Measurements from ENCODE around the gene GPR141. TPM values are rescaled to one million over a fixed set of nuclear protein-coding genes. Genes with fewer than 3 reads are reported as not detected.

GPR141 gene
- total RNA-seq (2014; rRNA removed; shearing (Covaris generic); ENCODE audit: low replicate concordance) = not detected in 2 replicates

GRCh38 chr7:37683246-37684120 lies at the start of gene GPR141:
TSS of gene GPR141 (plus strand) at chr7:37683766. CDS start at chr7:37740394, 56,628 bp downstream.
- H3K4me2 ChIP-seq (ENCODE audit: low read depth, low read length, poor library complexity, severe bottlenecking) = peak within 1 kb of the TSS; percentile 44
- no peak within 1 kb of the TSS for H3K9ac ChIP-seq (ENCODE audit: low read length)
- peaks cover 18% of the 10 kb centered on the region for H3K4me1 ChIP-seq (ENCODE audit: low read length)
- H4K20me1 ChIP-seq (ENCODE audit: insufficient read depth, low read depth, low read length) = no peaks in the 10 kb centered on the region
- no peak within 1 kb of the TSS for H3K27ac ChIP-seq (ENCODE audit: low read length)
- H3K36me3 ChIP-seq (ENCODE audit: insufficient read depth, low read length) = no peaks in the 10 kb centered on the region
- no peak within 1 kb of the TSS for H2AFZ ChIP-seq (ENCODE audit: low read length)
- H3K79me2 ChIP-seq (ENCODE audit: low read length) = no peaks in the 10 kb centered on the region
- DNase-seq = peak; percentile 72
- H3K27me3 ChIP-seq (ENCODE audit: low read length) = no peaks in the 10 kb centered on the region
- H3K4me3 ChIP-seq (ENCODE audit: low read length) = no peak within 1 kb of the TSS
- no peaks in the 10 kb centered on the region for H3K9me2 ChIP-seq (replicated peaks; ENCODE audit: insufficient read depth, low read length)
- H3K9me3 ChIP-seq (ENCODE audit: low read length) = no peaks in the 10 kb centered on the region

- H4K20me1 ChIP-seq (ENCODE audit: insufficient read depth, low read depth, low read length) = no peaks in the 10 kb centered on the region
- H3K4me2 ChIP-seq (ENCODE audit: low read depth, low read length, poor library complexity, severe bottlenecking) = no peak overlapping the region
- no peaks in the 10 kb centered on the region for H3K79me2 ChIP-seq (ENCODE audit: low read length)
- H3K9me3 ChIP-seq (ENCODE audit: low read length) = no peaks in the 10 kb centered on the region; the same call in 1 of the 2 replicates
- no peaks in the 10 kb centered on the region for H3K4me1 ChIP-seq (ENCODE audit: low read length)
- no peak overlapping the region for H3K4me3 ChIP-seq (ENCODE audit: low read length)
- no peak overlapping the region for H3K27ac ChIP-seq (ENCODE audit: low read length)
- H2AFZ ChIP-seq (ENCODE audit: low read length) = no peak overlapping the region
- H3K9ac ChIP-seq (ENCODE audit: low read length) = no peak overlapping the region
- H3K27me3 ChIP-seq (ENCODE audit: low read length) = no peaks in the 10 kb centered on the region
- no peak for DNase-seq
- no peaks in the 10 kb centered on the region for H3K36me3 ChIP-seq (ENCODE audit: insufficient read depth, low read length)
- no peaks in the 10 kb centered on the region for H3K9me2 ChIP-seq (replicated peaks; ENCODE audit: insufficient read depth, low read length)
Measured at GRCh38 chr7:37635346-37635745, 48.2 kb upstream of the GPR141 start.

GRCh38 chr7:37642028-37642540 lies 41.5 kb upstream of the GPR141 start:
- H3K4me2 ChIP-seq (ENCODE audit: low read depth, low read length, poor library complexity, severe bottlenecking) = no peak overlapping the region
- no peaks in the 10 kb centered on the region for H3K9me2 ChIP-seq (replicated peaks; ENCODE audit: insufficient read depth, low read length)
- H3K27ac ChIP-seq (ENCODE audit: low read length) = no peak overlapping the region
- H3K27me3 ChIP-seq (ENCODE audit: low read length) = no peaks in the 10 kb centered on the region
- no peak overlapping the region for H3K9ac ChIP-seq (ENCODE audit: low read length)
- no peaks in the 10 kb centered on the region for H3K36me3 ChIP-seq (ENCODE audit: insufficient read depth, low read length)
- H3K4me1 ChIP-seq (ENCODE audit: low read length) = no peaks in the 10 kb centered on the region; the same call in 1 of the 2 replicates
- H2AFZ ChIP-seq (ENCODE audit: low read length) = no peak overlapping the region
- H4K20me1 ChIP-seq (ENCODE audit: insufficient read depth, low read depth, low read length) = no peaks in the 10 kb centered on the region
- DNase-seq = no peak
- no peaks in the 10 kb centered on the region for H3K79me2 ChIP-seq (ENCODE audit: low read length)
- H3K9me3 ChIP-seq (ENCODE audit: low read length) = no peaks in the 10 kb centered on the region
- H3K4me3 ChIP-seq (ENCODE audit: low read length) = no peak overlapping the region

GRCh38 chr7:37643876-37644275 lies 39.7 kb upstream of the GPR141 start:
- Histone ChIP-seq H3K27ac (ENCODE audit: low read length) (no peak overlapping the region), H3K36me3 (ENCODE audit: insufficient read depth, low read length) (no peaks in the 10 kb centered on the region), H3K9ac (ENCODE audit: low read length) (no peak overlapping the region), H3K4me2 (ENCODE audit: low read depth, low read length, poor library complexity, severe bottlenecking) (no peak overlapping the region), H3K9me2 (replicated peaks; ENCODE audit: insufficient read depth, low read length) (no peaks in the 10 kb centered on the region), H3K79me2 (ENCODE audit: low read length) (no peaks in the 10 kb centered on the region), H3K9me3 (ENCODE audit: low read length) (no peaks in the 10 kb centered on the region), H3K27me3 (ENCODE audit: low read length) (no peaks in the 10 kb centered on the region), H3K4me3 (ENCODE audit: low read length) (no peak overlapping the region), H3K4me1 (ENCODE audit: low read length) (no peaks in the 10 kb centered on the region; the same call in 1 of the 2 replicates), H4K20me1 (ENCODE audit: insufficient read depth, low read depth, low read length) (no peaks in the 10 kb centered on the region), H2AFZ (ENCODE audit: low read length) (no peak overlapping the region)
- DNase-seq = no peak

GRCh38 chr7:37645282-37646050 lies 38.1 kb upstream of the GPR141 start:
- Histone ChIP-seq H3K4me2 (ENCODE audit: low read depth, low read length, poor library complexity, severe bottlenecking) (no peak overlapping the region), H3K36me3 (ENCODE audit: insufficient read depth, low read length) (no peaks in the 10 kb centered on the region), H2AFZ (ENCODE audit: low read length) (no peak overlapping the region), H3K9me3 (ENCODE audit: low read length) (no peaks in the 10 kb centered on the region), H3K4me1 (ENCODE audit: low read length) (no peaks in the 10 kb centered on the region; the same call in 1 of the 2 replicates), H3K27me3 (ENCODE audit: low read length) (no peaks in the 10 kb centered on the region), H3K4me3 (ENCODE audit: low read length) (no peak overlapping the region), H4K20me1 (ENCODE audit: insufficient read depth, low read depth, low read length) (no peaks in the 10 kb centered on the region), H3K27ac (ENCODE audit: low read length) (no peak overlapping the region), H3K9me2 (replicated peaks; ENCODE audit: insufficient read depth, low read length) (no peaks in the 10 kb centered on the region), H3K9ac (ENCODE audit: low read length) (no peak overlapping the region), H3K79me2 (ENCODE audit: low read length) (no peaks in the 10 kb centered on the region)
- DNase-seq = no peak

GRCh38 chr7:37656913-37657530 lies 26.5 kb upstream of the GPR141 start:
- Histone ChIP-seq H3K36me3 (ENCODE audit: insufficient read depth, low read length) (no peaks in the 10 kb centered on the region), H4K20me1 (ENCODE audit: insufficient read depth, low read depth, low read length) (no peaks in the 10 kb centered on the region), H2AFZ (ENCODE audit: low read length) (no peak overlapping the region), H3K4me1 (ENCODE audit: low read length) (peaks cover 6% of the 10 kb centered on the region; the same call in 1 of the 2 replicates), H3K79me2 (ENCODE audit: low read length) (no peaks in the 10 kb centered on the region), H3K4me2 (ENCODE audit: low read depth, low read length, poor library complexity, severe bottlenecking) (no peak overlapping the region), H3K27ac (ENCODE audit: low read length) (no peak overlapping the region), H3K4me3 (ENCODE audit: low read length) (no peak overlapping the region), H3K27me3 (ENCODE audit: low read length) (no peaks in the 10 kb centered on the region), H3K9me2 (replicated peaks; ENCODE audit: insufficient read depth, low read length) (no peaks in the 10 kb centered on the region), H3K9me3 (ENCODE audit: low read length) (no peaks in the 10 kb centered on the region), H3K9ac (ENCODE audit: low read length) (no peak overlapping the region)
- no peak for DNase-seq

- no peak for DNase-seq
- Histone ChIP-seq H3K4me1 (ENCODE audit: low read length) (peaks cover 6% of the 10 kb centered on the region; the same call in 1 of the 2 replicates), H4K20me1 (ENCODE audit: insufficient read depth, low read depth, low read length) (no peaks in the 10 kb centered on the region)
Measured at GRCh38 chr7:37657816-37658215, 25.8 kb upstream of the GPR141 start.

More at GRCh38 chr7:37657816-37658215, 25.8 kb upstream of the GPR141 start:
- Histone ChIP-seq H3K27me3 (ENCODE audit: low read length) (no peaks in the 10 kb centered on the region), H3K36me3 (ENCODE audit: insufficient read depth, low read length) (no peaks in the 10 kb centered on the region), H3K27ac (ENCODE audit: low read length) (no peak overlapping the region), H3K79me2 (ENCODE audit: low read length) (no peaks in the 10 kb centered on the region), H3K9ac (ENCODE audit: low read length) (no peak overlapping the region), H3K4me3 (ENCODE audit: low read length) (no peak overlapping the region), H3K4me2 (ENCODE audit: low read depth, low read length, poor library complexity, severe bottlenecking) (no peak overlapping the region), H2AFZ (ENCODE audit: low read length) (no peak overlapping the region), H3K9me2 (replicated peaks; ENCODE audit: insufficient read depth, low read length) (no peaks in the 10 kb centered on the region), H3K9me3 (ENCODE audit: low read length) (no peaks in the 10 kb centered on the region)

Data from Karpas-422 (cell line).